ENCODE measurements around the gene S100A9.

The S100A9 gene

DNA sequence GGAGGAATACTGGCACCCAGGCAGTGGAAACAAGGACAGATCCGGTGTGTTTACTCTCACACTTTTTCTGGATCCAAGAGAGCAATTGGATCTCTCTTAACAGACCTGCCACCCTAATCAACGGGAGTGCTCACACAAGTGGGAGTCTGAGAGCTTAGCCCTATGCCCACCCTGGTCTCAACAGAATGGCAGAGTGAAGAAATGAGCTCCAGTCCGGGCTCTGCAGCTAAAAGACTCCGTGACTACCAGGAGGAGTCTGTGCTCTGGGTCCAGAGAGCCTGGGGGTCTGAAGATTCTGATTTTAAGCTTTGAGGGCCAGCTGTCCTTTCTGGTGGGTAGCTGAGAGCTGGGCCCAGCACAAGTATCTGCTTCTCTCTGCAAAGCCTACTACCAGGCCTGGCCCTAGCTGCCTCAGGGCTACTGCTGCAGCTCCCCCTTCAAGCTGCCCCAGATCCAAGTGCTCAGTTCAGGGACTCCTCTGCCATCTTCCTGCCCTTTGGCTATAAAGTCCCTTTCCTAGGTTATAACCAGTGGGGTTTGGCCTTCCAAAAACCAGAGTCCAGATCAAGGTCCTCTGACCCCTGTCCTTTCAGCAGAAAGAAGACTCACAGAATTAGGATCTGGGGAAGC lies 3.9 kb downstream of the S100A9 start:
- DNase-seq, result no peak

DNA sequence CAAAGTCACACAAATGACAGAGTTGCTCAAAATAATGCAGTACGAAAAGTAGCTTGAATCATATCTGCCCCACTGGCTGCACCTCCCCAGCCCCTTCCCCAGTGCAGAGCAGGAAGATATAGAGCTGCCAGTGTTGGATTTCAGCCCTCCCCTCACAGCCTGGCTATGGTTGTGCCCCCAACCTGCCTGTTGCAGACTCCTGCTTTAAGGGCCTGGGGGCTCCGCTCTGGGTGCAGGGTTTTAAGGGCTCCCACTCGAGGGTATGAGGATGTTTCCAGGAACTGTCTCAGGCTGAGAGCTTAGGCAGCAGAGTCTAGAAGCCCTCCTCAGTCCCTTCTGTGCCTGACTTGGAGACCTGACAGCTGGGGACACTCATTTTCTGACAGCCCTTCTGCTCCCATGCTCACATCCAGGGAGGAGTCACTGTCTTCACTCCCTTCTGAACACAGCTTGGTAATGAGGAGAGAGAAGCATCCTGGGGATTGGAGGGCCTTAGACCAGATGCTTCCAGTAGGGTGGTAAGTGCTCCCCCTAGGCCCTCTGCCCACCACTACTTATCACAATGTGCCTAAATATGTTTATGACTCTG lies 4.6 kb downstream of the S100A9 start:
- peak; percentile 41 for DNase-seq

DNA sequence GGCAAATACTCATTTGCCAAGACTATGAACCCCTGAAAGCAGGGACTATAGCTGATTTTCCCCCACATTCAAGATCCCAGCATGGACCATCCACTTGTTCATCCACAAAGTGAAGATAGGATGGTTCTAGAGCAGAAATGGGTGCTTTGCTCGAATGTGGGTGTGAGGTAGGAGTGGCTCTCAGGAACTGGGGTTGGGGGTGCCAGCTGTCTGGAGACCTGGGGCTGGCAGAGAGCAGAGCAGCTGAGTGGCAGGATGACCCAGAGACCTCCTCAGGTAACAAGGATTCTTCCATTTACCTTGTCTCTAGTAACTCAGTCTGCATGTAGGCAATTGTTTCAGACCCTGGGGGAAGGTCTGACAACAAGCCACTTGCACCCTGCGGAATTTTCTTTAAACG lies 6.0 kb downstream of the S100A9 start:
- no peak for DNase-seq

DNA sequence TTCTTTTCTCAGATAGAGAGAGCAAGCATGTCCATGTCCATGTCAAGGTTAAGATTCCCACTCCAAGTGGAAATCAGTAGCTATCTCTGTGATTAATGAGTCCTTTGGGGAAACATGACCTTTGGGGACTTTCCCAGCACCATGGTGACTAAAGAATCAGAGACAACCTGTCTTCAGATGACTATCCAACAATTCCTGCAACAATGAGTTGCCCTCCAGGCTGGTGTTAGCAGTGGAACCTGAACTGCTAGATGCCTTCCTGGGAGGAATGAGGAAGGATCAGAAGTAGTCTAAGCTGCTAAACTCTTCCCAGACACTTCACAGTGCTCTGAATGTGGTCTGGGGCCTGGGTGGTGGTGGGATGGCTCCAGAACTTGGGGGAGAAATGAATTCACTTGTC lies 6.5 kb downstream of the S100A9 start:
- no peak for DNase-seq

DNA sequence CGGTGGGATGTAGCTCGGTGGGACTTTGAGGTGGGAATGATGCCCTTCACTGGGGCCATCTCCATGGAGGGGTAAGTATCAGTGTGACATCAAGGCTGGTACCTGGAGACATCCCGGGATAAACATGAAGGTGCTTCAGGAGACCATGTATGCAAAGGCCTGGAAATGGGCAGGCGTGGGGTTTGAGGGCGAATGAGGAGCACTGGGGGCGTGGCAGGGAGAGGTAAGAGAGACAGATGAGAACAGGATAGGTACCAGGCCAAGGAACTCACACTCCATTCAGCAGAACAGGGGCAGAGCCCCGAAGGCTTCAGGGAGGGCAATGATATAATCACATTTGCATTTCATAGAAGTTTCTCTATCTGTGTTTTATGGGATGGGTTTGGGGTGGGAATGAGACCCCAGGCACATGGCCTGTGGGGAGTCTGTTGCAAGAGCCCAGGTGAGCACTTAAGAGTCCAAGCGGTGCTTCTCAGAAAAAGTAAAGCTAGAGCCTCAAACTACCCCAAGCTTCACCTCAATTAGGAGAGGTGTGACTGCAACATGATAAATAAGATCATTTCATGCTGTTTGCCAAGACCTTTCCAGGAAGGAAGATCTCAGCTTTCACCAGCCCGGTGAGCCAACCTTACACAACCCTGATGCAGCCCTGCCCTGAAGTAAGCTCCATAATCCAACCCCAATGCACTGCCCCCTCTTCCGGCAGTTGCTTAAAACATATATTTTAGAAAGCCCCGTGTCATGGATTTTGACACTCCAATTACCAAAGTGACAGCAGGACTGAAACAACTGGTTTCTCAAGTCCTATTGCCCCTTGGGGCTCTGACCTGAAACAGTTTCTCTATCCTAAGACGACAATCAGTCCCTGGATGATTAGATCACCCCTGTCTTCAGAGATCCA lies 7.4 kb downstream of the S100A9 start:
- no peak for DNase-seq

DNA sequence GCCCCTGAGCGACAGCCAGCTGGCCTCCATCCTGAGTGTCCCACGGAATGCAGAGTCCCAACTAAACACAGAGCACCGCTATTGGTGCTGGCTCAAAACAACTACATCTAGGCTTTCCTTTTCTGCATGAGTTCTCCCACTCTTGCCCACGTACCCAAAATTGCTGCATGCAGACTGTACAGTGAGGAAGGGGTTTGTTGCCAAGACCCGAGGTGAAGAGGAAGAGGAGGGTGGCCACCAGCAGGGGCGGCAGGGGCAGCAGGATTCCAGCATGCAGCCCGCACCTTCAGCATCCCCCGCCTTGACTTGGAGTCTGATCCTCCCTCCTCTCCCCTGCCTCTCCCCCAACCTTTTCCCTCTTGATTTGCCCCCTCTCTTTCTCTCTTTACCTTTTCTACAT lies 8.0 kb downstream of the S100A9 start:
- no peak for DNase-seq

DNA sequence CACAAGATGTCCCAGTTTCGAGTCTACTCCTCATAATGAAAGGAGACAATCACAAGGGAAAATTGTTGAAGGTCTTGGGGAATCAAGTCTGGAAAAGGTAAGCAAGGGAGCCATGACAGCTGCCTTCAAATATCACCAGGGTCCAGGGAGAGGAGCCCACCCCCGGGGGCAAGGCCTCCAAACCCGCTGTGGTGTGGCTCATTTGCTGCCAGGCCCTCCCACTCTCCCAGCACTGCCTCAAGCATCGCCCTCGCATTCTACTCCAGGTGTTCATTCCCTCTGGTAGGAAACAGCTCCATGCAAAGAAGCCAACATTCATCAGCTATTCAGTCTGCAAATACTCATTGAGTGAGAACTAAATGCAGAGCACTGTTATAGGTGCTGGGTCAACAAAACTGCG lies 8.6 kb downstream of the S100A9 start:
- DNase-seq, result no peak

DNA sequence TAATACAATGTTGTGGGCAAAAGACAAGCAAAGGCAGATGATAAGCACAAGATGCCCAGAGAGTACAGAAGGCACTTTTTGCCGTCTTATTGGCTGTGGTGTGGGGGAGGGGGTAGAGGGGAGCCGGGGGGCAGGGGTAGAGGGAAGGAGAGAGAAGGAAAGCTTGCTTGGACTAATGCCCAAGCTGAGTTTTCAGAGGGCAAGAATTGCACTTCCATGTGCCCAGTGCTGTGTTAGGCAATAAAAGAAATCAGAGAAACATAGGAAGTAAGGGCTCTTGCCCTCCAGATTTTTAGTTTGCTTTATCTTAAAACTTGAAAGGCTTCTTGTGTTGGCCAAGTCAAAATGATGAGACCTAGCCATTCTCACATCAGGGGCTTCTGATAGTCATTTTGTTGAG lies 9.4 kb downstream of the S100A9 start:
- no peak for DNase-seq

DNA sequence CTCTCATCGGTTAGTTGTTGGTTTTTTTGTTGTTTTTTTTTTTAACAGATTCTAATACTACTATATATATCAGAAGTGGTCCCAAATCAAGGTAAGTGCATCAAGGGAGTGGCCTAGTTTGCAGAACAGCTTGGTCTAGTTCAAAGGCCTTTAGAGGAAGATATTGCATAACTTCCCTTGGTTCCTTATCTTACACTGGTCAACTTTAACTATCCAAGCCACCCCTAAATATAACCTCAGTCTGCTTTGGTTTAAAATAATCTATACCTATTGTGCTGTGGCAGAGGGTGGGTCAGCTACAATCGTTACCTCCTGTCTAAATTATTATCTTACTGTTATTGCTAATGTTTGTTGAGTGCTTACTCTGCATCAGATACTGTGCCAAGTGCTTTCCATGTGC lies 10.8 kb downstream of the S100A9 start:
- no peak for DNase-seq

DNA sequence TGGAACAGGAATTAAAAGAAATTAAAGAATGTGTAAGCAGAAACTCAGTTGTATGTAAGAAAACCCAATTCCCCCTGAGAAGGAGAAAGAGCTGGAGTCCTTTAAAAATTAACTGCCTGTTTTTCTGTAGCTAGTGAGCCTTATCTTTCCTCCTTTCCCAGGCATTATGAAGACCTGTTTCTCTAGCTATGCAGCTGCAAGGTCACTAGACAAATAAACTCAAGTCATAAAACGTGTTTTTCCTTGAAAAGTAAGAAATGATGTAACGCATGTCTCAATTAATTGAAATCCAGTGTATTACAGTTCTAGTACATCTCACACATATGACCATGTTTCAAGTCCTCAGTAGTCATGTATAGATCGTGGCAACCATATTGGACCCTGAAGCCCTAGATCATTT lies 12.5 kb downstream of the S100A9 start:
- DNase-seq, result no peak

DNA sequence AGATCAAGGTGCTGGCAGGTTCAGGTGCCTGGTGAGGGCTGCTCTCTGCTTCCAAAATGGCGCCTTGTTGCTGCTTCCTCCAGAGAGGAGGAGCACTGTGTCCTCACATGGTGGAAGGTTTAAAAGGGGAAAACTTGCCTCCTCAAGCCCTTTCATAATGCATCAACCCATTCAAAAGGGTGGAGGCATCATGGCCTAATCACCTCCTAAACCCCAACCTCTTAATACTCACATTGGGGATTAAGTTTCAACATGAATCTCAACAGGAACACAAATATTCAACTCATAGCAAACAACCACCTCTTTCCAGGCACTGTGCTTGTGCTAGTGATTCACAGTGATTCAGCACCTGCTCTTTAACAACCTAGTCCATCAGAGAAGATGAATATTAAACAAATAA lies 13.6 kb downstream of the S100A9 start:
- DNase-seq, result no peak

DNA sequence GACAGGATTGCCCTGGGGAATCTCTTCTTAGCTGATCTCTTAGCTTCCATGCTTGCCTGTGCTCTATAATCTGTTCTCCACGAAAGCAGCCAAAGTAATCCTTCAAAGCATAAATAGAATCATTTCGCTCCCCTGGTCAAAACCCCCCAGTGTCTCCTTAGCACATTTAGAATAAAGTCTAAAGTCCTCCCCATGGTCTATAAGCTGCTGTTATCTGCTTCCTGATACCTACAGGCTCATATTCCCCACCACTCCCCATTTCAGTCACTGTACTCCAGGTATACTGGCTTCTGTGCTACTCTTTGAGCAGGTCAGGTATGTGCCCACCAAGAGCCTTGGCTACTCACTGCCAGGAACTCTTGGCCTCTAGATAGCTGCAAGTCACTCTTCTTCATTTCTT lies 14.9 kb downstream of the S100A9 start:
- DNase-seq, result no peak

DNA sequence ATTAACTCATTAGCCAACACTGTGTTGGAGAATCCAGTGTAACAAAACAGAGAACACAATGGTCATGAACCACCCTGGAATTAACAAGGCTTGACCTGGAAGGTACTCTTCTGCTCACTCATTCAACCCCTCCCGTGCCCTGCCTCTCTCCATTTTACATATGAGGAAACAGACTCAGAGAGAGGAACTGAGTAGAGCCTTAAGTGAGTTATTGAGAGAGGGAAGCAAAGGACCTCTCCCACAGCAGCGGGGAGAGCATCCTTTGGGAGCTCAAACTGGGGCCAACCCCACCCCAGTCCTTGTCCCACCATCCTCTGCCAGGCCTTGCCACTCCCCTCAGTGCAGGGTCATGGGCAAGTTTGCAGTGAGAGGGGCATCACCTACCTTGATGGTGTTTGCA lies 16.4 kb downstream of the S100A9 start:
- no peak for DNase-seq

DNA sequence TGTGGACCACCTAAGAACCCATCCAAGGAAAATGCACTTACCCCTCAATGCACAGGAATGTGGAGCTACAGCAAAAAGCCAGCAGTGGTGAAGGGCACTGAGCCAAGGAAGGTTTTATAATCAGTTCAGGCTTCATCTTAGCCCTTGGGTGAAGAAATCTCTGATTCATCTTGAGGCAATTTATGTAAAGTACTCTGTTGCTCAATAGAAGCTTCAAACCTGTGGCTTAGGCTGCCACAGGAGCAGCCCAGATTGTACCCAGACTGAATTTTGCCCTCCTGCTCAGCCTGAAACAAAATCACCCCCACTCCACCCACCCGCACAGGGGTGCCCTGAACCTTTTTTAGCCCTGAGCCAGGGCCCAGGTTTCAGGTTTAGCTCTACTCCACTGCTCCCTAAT lies 17.9 kb downstream of the S100A9 start, which contains the start of gene S100A12:
S100A12 (minus strand) TSS at position 111 of the 400 bp plus-strand sequence. CDS start 1,029 bp downstream, outside the sequence.
- no peak for DNase-seq

DNA sequence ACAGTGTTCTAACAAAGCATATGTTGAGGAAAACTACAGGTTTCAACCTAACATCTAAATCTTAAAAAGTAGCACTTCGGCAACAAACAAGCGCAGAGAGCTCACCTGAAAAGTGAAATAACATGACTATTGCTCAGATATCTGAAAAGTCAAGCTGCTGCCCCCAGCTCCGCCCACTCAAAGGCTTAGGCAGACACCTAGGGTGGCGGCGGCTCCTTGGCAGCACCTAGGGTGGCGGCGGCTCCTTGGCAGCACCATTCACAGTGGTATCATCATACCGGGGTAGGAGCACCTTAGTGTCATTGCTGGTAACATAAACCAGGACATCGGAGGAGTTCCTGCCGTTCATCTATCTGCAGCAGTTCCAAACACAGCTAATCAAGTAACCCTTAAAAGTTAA lies 21.9 kb downstream of the S100A9 start:
- DNase-seq, result no peak

DNA sequence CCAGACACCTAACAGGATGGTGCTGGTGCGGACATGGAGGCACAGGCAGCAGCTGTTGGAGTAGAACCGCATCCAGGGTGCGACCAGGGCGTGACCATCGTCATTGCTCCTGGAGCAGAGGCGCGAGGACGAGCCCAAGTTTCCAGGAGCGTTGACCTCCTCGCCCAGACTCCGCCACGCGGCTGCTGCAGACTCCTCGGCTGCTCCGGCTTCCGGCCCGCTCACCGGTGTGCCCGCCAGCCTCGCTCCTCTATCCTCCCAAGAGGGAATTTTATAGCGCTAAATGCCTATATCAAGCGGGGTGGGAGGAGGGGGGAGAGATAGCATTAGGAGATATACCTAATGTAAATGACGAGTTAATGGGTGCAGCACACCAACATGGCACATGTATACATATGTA lies 23.1 kb downstream of the S100A9 start:
- no peak for DNase-seq

DNA sequence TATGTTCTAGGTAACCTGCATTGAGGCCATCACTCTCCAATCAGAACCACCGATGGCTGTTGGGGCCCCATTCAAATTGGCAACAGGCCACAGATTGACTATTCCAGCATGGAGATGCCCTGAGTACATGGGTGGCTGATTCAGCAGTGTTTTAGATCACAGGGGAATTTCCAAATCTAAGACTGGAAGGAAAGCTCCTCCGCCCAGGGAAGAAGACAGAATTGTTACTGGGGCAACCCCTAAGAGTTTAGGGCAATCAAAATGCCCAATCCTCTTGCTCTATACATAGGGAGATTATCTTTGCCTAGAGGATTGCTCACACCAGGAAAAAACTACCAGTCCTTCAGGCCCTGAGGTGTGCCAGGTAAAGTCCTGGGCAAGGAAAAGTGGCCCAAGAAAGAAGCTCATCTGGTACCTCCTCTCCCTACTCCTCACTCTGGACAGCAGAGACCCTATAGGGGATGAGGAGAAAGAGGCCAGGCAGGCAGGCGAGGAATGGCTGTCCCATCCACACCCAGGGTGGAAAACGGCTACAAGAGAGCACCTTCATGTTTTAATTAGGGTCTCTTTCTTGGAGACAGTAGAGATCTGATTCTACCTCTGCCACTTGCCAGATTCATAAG lies 27.4 kb downstream of the S100A9 start:
- no peak for DNase-seq

DNA sequence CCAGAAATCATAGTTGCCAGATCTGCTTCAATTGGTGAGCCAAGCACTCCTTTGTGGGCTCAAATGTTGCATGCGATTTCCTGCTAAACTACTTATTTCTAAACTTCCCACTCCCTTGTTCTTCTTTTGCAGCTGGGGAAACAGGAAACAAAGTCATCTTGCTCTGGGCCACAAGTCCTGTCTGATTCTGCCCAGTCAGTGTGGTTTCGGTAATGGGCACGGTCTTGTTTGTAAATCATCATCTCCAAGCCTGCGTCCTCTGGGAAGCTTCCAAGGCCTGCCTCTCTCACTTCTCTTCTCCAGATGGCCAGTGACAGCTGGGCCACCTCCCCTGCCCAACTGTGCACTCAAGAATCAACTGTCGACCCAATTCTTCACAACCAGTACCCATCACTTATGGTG lies 28.8 kb downstream of the S100A9 start:
- DNase-seq, result peak; percentile 15

DNA sequence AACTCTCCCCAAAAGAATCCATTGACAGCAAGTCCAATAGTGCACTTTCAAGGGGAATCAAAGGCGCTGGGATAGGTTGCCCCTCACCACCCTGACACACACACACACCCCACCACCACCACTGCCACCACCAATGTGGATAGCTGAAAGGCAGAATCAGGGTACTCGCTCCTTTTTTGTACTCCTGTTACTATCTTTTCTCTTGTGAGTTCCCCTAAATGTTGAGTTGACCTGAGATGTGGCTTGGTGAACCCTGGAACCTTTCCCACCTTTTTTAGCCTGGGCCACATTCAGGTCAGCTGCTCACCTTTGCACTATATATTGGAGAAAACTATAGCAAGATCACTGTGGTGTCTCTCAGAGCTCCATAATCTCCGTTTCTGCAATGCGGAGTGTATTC lies 29.3 kb downstream of the S100A9 start:
- DNase-seq, result no peak

DNA sequence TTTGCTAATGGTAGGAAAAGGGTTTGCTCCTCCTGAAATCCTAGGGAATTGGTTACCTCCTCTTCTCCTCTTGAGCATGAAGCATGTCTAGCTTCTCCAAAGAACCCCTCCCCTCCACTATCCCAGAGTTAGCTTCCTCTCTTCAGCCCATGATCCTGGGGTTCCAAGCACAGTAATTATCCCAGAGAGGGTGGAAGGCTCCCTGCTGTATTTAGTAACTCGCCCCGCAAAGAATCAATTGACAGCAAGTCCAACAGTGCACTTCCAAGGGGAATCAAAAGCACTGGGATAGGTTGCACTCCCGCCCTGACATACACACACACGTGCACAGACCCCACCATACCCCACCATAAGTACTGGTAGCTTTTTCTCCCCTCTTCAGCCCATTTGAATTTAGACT lies 30.1 kb downstream of the S100A9 start:
- DNase-seq, result no peak

DNA sequence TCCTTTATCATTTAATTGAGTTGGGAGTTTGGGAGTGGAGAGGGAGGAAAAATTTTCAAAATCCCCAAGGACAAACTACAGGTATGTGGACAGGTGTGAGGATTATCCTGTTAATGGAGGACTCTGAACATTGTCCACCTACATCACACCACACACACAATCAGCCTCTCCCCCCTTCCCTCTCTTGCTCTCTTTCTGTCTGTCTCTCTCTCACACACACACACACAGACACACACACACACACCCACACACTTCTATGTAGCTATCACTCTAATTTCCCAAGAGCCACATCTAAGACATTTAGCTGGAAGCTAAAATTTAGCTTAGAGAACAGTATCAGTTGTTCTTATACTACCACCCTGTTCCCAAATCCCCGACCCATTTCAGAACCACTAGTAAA lies 31.7 kb downstream of the S100A9 start:
- no peak for DNase-seq

DNA sequence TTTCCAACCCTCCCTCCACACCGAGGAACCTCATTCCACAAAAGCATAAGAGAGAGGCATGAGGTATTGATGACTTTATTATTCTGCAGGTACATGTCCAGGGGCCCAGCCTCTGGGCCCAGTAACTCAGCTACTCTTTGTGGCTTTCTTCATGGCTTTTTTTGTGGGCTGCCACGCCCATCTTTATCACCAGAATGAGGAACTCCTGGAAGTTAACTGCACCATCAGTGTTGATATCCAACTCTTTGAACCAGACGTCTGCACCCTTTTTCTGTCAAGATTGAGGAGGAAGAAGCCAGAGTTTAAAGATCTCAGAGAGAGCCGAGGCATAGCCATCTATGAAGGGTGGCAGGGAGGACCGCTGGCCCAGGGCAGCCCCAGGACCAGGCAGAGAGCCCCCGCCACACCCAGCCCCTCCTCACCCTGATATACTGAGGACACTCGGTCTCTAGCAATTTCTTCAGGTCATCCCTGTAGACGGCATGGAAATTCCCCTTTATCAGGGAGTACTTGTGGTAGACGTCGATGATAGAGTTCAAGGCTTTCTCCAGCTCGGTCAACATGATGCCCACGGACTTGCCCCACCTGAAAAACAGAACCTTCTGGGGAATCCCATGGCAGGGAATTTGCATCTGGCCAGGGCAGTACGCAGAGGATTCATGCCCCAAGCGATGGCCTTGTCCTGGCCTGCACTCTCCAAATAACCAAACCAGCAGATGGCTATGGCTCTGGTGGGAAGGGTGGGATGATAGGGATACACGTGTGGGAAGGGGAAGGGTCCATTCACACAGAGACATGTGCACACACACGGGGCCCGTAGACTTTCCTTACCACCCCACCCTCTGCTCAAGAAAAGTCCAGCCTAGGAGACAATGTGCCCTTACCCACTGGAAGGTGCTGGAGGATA lies 32.6 kb downstream of the S100A9 start:
- no peak for DNase-seq

Data from NCI-H524 treated with DMSO at 0.1 percent for 48 hours (cell line).